Neural cell (in vitro differentiated cells): ENCODE results near the gene MYBPC1.

Source experiments
- EP300 ChIP-seq: fragments of 450-650 bp; conservative IDR thresholded peaks from 2 replicates; pipeline ENCODE4 v1.6.1; 2014; ENCODE audit warnings: antibody characterized with exemption, mild to moderate bottlenecking, moderate library complexity; ENCODE audit not compliant: poor library complexity, severe bottlenecking
- TF ChIP-seq, protein P1 (sequence below): IDR thresholded peaks from 2 replicates; pipeline ENCODE4 v1.6.1; 2012; ENCODE audit warnings: borderline replicate concordance
- TF ChIP-seq, protein P2 (sequence below): fragments of 450-650 bp; IDR thresholded peaks from 2 replicates; pipeline ENCODE4 v1.5.1; 2014; ENCODE audit warnings: antibody characterized with exemption, mild to moderate bottlenecking, moderate library complexity; ENCODE audit not compliant: poor library complexity, severe bottlenecking

DNA sequence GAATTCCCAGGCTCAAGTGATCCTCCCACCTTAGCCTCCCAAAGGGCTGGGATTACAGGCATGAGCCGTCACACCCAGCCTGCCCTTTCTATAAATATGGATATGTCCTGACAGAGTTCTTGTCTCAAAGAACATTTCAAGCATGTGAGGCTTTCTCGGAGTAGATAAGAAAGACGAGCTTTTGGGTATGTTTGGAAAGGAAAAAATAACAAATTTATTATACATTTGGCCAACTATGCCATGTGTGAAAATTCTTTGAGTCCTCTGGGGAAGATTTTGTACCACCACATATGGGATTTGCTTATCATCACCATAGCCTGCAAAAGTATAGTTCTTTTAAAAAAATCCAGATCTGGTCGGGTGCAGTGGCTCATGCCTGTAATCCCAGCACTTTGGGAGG is 23.7 kb upstream of the MYBPC1 start:
- TF ChIP-seq, protein P1, sequence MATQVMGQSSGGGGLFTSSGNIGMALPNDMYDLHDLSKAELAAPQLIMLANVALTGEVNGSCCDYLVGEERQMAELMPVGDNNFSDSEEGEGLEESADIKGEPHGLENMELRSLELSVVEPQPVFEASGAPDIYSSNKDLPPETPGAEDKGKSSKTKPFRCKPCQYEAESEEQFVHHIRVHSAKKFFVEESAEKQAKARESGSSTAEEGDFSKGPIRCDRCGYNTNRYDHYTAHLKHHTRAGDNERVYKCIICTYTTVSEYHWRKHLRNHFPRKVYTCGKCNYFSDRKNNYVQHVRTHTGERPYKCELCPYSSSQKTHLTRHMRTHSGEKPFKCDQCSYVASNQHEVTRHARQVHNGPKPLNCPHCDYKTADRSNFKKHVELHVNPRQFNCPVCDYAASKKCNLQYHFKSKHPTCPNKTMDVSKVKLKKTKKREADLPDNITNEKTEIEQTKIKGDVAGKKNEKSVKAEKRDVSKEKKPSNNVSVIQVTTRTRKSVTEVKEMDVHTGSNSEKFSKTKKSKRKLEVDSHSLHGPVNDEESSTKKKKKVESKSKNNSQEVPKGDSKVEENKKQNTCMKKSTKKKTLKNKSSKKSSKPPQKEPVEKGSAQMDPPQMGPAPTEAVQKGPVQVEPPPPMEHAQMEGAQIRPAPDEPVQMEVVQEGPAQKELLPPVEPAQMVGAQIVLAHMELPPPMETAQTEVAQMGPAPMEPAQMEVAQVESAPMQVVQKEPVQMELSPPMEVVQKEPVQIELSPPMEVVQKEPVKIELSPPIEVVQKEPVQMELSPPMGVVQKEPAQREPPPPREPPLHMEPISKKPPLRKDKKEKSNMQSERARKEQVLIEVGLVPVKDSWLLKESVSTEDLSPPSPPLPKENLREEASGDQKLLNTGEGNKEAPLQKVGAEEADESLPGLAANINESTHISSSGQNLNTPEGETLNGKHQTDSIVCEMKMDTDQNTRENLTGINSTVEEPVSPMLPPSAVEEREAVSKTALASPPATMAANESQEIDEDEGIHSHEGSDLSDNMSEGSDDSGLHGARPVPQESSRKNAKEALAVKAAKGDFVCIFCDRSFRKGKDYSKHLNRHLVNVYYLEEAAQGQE: no peak
- TF ChIP-seq, protein P2, sequence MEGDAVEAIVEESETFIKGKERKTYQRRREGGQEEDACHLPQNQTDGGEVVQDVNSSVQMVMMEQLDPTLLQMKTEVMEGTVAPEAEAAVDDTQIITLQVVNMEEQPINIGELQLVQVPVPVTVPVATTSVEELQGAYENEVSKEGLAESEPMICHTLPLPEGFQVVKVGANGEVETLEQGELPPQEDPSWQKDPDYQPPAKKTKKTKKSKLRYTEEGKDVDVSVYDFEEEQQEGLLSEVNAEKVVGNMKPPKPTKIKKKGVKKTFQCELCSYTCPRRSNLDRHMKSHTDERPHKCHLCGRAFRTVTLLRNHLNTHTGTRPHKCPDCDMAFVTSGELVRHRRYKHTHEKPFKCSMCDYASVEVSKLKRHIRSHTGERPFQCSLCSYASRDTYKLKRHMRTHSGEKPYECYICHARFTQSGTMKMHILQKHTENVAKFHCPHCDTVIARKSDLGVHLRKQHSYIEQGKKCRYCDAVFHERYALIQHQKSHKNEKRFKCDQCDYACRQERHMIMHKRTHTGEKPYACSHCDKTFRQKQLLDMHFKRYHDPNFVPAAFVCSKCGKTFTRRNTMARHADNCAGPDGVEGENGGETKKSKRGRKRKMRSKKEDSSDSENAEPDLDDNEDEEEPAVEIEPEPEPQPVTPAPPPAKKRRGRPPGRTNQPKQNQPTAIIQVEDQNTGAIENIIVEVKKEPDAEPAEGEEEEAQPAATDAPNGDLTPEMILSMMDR: no peak
- no peak for TF ChIP-seq EP300
